K562 (cell line): ENCODE data around the gene DIP2C. TPM values are rescaled to one million over a fixed set of nuclear protein-coding genes. Genes with fewer than 3 reads are reported as not detected.

Experiments used
- ATAC-seq: fragments of 200-7000 bp; cut with Tn5 transposase; 3 replicates; pipeline ENCODE4 v1.9.1; 2020; ENCODE audit warnings: moderate library complexity
- BruUV-seq: library from RNA; stranded (reverse); fragments of 400-500 nt; replicated peaks from 2 replicates; lab custom pipeline; 2021; lab: Mats Ljungman, UMichigan
- CTCF ChIA-PET: fragments of 300-600 bp; formaldehyde crosslinking; extraction: SDS; loops from one replicate; lab custom pipeline; 2021; ENCODE audit warnings: low intra/inter-chr PET ratio; lab: Yijun Ruan, JAX
- POLR2A ChIA-PET: fragments of 300-600, 350-650 bp; sonication (Branson Sonifier 250); formaldehyde crosslinking; extraction: SDS; loops from one replicate; lab custom pipeline; 2021; ENCODE audit warnings: antibody characterized with exemption, inconsistent platforms; lab: Yijun Ruan, JAX
- DNase-seq, 4 experiments: peaks; one replicate each; pipeline versions ENCODE4 v3.0.0 to v3.0.0-alpha.2; 2011 to 2018; ENCODE audit warnings: low spot score in 3 of 4, mixed read lengths in 3 of 4; ENCODE audit errors: extremely low read depth in 1 of 4
- FAIRE-seq: peaks from 2 replicates; lab custom pipeline; 2011; peaks lifted over from hg19 to GRCh38; lab: Jason Lieb, UNC
- H2AFZ ChIP-seq: 2 replicates; pipeline ENCODE4 v1.6.0; 2011; ENCODE audit warnings: low read depth, low read length, control low read depth, inconsistent platforms
- H3K27ac ChIP-seq: fragments of 200-600 bp; 3 replicates; pipeline ENCODE4 v1.8.0; 2011; ENCODE audit warnings: low read depth, mild to moderate bottlenecking, control low read depth, inconsistent platforms, low read length, moderate library complexity, mixed read lengths; ENCODE audit errors: extremely low read depth
- H3K27me3 ChIP-seq, 2 experiments: fragments of 300-600 bp in 1 of 2; 2 replicates in 1 of 2; 3 replicates in 1 of 2; pipeline versions ENCODE4 v1.6.0 to v1.8.0; 2011; ENCODE audit warnings: inconsistent platforms in 2 of 2, low read length in 2 of 2, mild to moderate bottlenecking in 1 of 2, mixed read lengths in 1 of 2, moderate library complexity in 1 of 2; ENCODE audit not compliant: control insufficient read depth in 2 of 2, insufficient read depth in 2 of 2
- H3K36me3 ChIP-seq: fragments of 300-600 bp; 3 replicates; pipeline ENCODE4 v1.8.0; 2011; ENCODE audit warnings: mild to moderate bottlenecking, low read length, inconsistent platforms; ENCODE audit not compliant: control insufficient read depth, insufficient read depth
- H3K4me1 ChIP-seq, 2 experiments: fragments of 200-600 bp in 1 of 2; replicated peaks in 1 of 2; 2 replicates in 1 of 2; 3 replicates in 1 of 2; pipeline versions ENCODE4 v1.5.1 to v1.8.0; 2011; ENCODE audit warnings: inconsistent platforms in 2 of 2, low read length in 2 of 2, mild to moderate bottlenecking in 1 of 2, mixed read lengths in 1 of 2, moderate library complexity in 1 of 2; ENCODE audit not compliant: control insufficient read depth in 2 of 2, insufficient read depth in 2 of 2
- H3K4me2 ChIP-seq: 2 replicates; pipeline ENCODE4 v1.6.1; 2011; ENCODE audit warnings: low read length, control low read depth, inconsistent platforms, mixed read lengths; ENCODE audit not compliant: insufficient read depth
- H3K4me3 ChIP-seq: fragments of 200-600 bp; sonication (generic), shearing (Covaris generic); 2 replicates; pipeline ENCODE4 v1.5.1; 2016; ENCODE audit warnings: control low read depth, inconsistent platforms
- H3K79me2 ChIP-seq: fragments of 200-600 bp; 3 replicates; pipeline ENCODE4 v1.8.0; 2011; ENCODE audit warnings: low read length, inconsistent platforms; ENCODE audit not compliant: control insufficient read depth, insufficient read depth
- H3K9ac ChIP-seq, 2 experiments: 2 replicates each; pipeline versions ENCODE4 v1.6.0 to v1.6.1; 2011; ENCODE audit warnings: low read depth in 2 of 2, low read length in 2 of 2, control low read depth in 1 of 2, inconsistent platforms in 1 of 2, mild to moderate bottlenecking in 1 of 2, mixed read lengths in 1 of 2; ENCODE audit not compliant: insufficient read depth in 1 of 2
- H3K9me1 ChIP-seq: one replicate; pipeline ENCODE4 v1.6.0; 2011; ENCODE audit warnings: inconsistent platforms, mild to moderate bottlenecking, low read length, moderate library complexity; ENCODE audit not compliant: control insufficient read depth, insufficient read depth
- H3K9me3 ChIP-seq: replicated peaks from 2 replicates; pipeline ENCODE4 v1.5.1; 2011; ENCODE audit warnings: low read depth, low read length, inconsistent platforms; ENCODE audit not compliant: control insufficient read depth, insufficient read depth
- H4K20me1 ChIP-seq: replicated peaks from 2 replicates; pipeline ENCODE4 v1.6.1; 2011; ENCODE audit warnings: low read length, inconsistent platforms, mixed read lengths; ENCODE audit not compliant: control insufficient read depth, insufficient read depth
- CHD2 ChIP-seq: IDR thresholded peaks from 2 replicates; pipeline ENCODE4 v1.6.1; 2011; ENCODE audit warnings: low read depth, low read length
- HCFC1 ChIP-seq: IDR thresholded peaks from 2 replicates; pipeline ENCODE4 v1.6.1; 2012; ENCODE audit warnings: low read depth, low read length, improper control_type of control experiment
- KLF13 ChIP-seq: fragments of 450-650 bp; IDR thresholded peaks from 2 replicates; pipeline ENCODE4 v1.6.1; 2016; ENCODE audit warnings: missing genetic modification characterization, low read depth, mild to moderate bottlenecking, missing compliant biosample characterization, moderate library complexity, borderline replicate concordance
- MLX ChIP-seq, 2 experiments: fragments of 450-650 bp in 1 of 2; sonication (generic) in 1 of 2; formaldehyde crosslinking; conservative IDR thresholded peaks; 2 replicates each; pipeline versions ENCODE4 v1.4.0 to v1.8.1; 2020 to 2022; ENCODE audit warnings: mild to moderate bottlenecking in 1 of 2, missing genetic modification reagents in 1 of 2
- MNT ChIP-seq, 2 experiments: fragments of 450-650 bp; conservative IDR thresholded peaks; 2 replicates each; pipeline ENCODE4 v1.6.1; 2017; ENCODE audit warnings: mild to moderate bottlenecking in 2 of 2, moderate library complexity in 2 of 2
- RREB1 ChIP-seq: fragments of 250-450 bp; sonication (Bioruptor Pico); IDR thresholded peaks from 2 replicates; pipeline ENCODE4 v1.4.0; 2020
- SMAD1 ChIP-seq: fragments of 150-350 bp; IDR thresholded peaks from 2 replicates; pipeline ENCODE4 v1.6.1; 2014; ENCODE audit warnings: low read length, low read depth; ENCODE audit not compliant: partially characterized antibody
- STAG1 ChIP-seq: sonication (generic); formaldehyde crosslinking; IDR thresholded peaks from 2 replicates; pipeline ENCODE4 v1.5.0; 2020; ENCODE audit warnings: missing genetic modification reagents, borderline replicate concordance
- SUPT5H ChIP-seq: fragments of 450-650 bp; IDR thresholded peaks from 2 replicates; pipeline ENCODE4 v1.6.1; 2016
- THAP7 ChIP-seq: fragments of 250-450 bp; sonication (Bioruptor Pico); IDR thresholded peaks from 2 replicates; pipeline ENCODE4 v1.5.0; 2021
- ZFX ChIP-seq: sonication (generic); formaldehyde crosslinking; IDR thresholded peaks from 2 replicates; pipeline ENCODE4 v1.8.0; 2022; ENCODE audit warnings: mild to moderate bottlenecking, missing genetic modification reagents, moderate library complexity
- ZNF57 ChIP-seq: fragments of 450-650 bp; formaldehyde crosslinking; IDR thresholded peaks from 2 replicates; pipeline ENCODE4 v1.4.0; 2020; ENCODE audit warnings: mild to moderate bottlenecking, moderate library complexity
- ZSCAN32 ChIP-seq: fragments of 450-650 bp; formaldehyde crosslinking; IDR thresholded peaks from 2 replicates; pipeline ENCODE4 v1.4.0; 2020; ENCODE audit warnings: mild to moderate bottlenecking, moderate library complexity
- WGBS: fragments of 100-300 bp; shearing (Covaris generic); methylation state at CpG from one replicate; pipeline ENCODE4 v1.1.6; 2016; ENCODE audit warnings: low coverage, mixed read lengths; ENCODE audit not compliant: insufficient coverage; ENCODE audit errors: missing lambda C conversion rate; 5-methylcytosine and 5-hydroxymethylcytosine counted together
- in situ Hi-C: fragments of 300-500 bp; cut with MboI; formaldehyde crosslinking; loops from 4 replicates; pipeline ENCODE4 v1.15.0; 2018; ENCODE audit warnings: inconsistent platforms, mixed read lengths
- intact Hi-C: fragments of 100-400 bp; cut with micrococcal nuclease; formaldehyde crosslinking; loops from 2 replicates; pipeline ENCODE4 v1.14.2; 2022
- polyA plus RNA-seq, 8 experiments: library from polyadenylated mRNA; depleted of rRNA in 4 of 8; stranded (reverse) in 5 of 8; unstranded in 3 of 8; fragments of >200 nt; fragmentation: Nextera tagmentation in 2 of 8; fragmentation: Illumina TruSeq in 1 of 8; extraction: Ambion mirVana in 2 of 8; extraction: Trizol in 1 of 8; gene quantifications; 2 replicates each; pipeline versions ENCODE4 v1.2.1 to v1.2.3, GENCODE V29; 2011 to 2014; ENCODE audit warnings: inconsistent platforms in 1 of 8, missing spikeins in 1 of 8
- total RNA-seq, 7 experiments: library from RNA; depleted of rRNA in 6 of 7; stranded (reverse); fragments of >200 nt in 6 of 7; fragmentation: Illumina TruSeq in 2 of 7; extraction: Trizol in 2 of 7; gene quantifications; 2 replicates each; pipeline versions ENCODE4 v1.2.1 to v1.2.3, GENCODE V29; 2011 to 2021; ENCODE audit warnings: low replicate concordance in 1 of 7

Gene DIP2C
- total and polyA plus RNA-seq, 9 of the 15 experiments (the other 6 are each of a cell fraction or from before 2014, with no cell fraction given): 0.01 TPM; not detected in 8

GRCh38 chr10:234708-235406 is 454.6 kb downstream of the DIP2C start (continued):
- TF ChIP-seq MLX (CRISPR knock-in tag; conservative IDR thresholded peaks at IDR 0.05): no peak
- TF ChIP-seq KLF13 (tag): no peak
- TF ChIP-seq SMAD1: no peak
- no peak for TF ChIP-seq STAG1
- TF ChIP-seq ZNF57 (CRISPR knock-in tag): no peak
- no peak for TF ChIP-seq SUPT5H

GRCh38 chr10:232878-233277 is 456.6 kb downstream of the DIP2C start:
- Histone ChIP-seq H3K27ac (no peak overlapping the region), H3K4me1 (no peaks in the 10 kb centered on the region), H3K4me3 (no peak overlapping the region), H3K9ac (no peak overlapping the region), H3K9me1 (no peaks in the 10 kb centered on the region), H2AFZ (no peak overlapping the region), H3K79me2 (no peaks in the 10 kb centered on the region), H3K4me2 (no peak overlapping the region), H4K20me1 (no peaks in the 10 kb centered on the region), H3K36me3 (no peaks in the 10 kb centered on the region), H3K9me3 (no peaks in the 10 kb centered on the region), H3K27me3 (no peaks in the 10 kb centered on the region)
- FAIRE-seq (no peak), DNase-seq (no peak), ATAC-seq (no peak)
- intact Hi-C loops: no loop called here
- CTCF ChIA-PET: no interaction called here
- WGBS: 82% methylated on average over 11 of the region's 11 CpGs
- POLR2A ChIA-PET: no interaction called here
- in situ Hi-C loops: no loop called here
- BruUV-seq: no TSS peak
- no peak for TF ChIP-seq CHD2
- TF ChIP-seq THAP7 (CRISPR knock-in tag): no peak
- TF ChIP-seq ZSCAN32 (CRISPR knock-in tag): no peak
- no peak for TF ChIP-seq ZFX (CRISPR knock-in tag)
- no peak for TF ChIP-seq RREB1
- TF ChIP-seq HCFC1: no peak
- TF ChIP-seq MNT (conservative IDR thresholded peaks at IDR 0.05): no peak
